IPS-NIHi11 (cell line): ENCODE measurements around the gene CD14.
"Not testable (repeated sequence)": the region's sequence is repeated elsewhere in the genome, so short reads cannot be mapped to it uniquely, and the experiment has no call there.

ENCODE experiments used
- DNase-seq: peaks from one replicate; pipeline ENCODE4 v3.0.0; 2012; ENCODE audit warnings: mixed read lengths, low spot score

CD14 gene

DNA sequence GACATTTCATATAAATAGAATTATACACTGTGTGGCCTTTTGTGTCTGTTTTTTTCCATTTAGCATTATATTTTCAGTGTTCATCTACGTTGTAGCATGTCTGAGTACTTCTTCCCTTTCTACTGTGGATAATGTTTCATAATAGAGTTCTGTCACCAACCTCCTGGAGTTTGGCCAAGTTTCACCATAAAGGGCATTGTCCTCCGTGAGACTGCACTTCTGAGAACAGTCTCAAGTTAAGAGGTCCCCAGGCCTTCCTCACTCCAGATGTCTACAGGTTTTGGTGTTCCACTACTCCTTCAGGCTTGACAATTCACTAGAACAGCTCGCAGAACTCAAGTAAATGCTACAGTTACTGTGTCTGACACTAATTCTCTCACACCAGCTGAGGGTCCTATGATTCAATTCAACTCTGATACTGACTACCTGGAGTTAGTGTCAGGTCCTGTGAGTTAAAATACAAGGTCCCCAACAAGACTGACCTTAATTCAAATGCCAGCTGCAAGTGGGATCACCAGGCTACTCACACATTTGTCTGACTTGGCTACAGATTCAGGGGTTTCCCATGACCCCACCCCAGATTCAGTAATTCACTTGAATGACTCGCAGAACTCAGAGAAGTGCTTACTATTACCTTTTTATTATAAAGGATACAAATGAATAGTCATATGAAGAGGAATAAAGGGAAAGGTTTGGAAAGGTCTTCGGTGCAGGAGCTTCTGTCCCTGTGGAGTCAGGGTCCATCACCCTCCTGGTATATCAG is 37.3 kb downstream of the CD14 start:
- DNase-seq, result no peak

DNA sequence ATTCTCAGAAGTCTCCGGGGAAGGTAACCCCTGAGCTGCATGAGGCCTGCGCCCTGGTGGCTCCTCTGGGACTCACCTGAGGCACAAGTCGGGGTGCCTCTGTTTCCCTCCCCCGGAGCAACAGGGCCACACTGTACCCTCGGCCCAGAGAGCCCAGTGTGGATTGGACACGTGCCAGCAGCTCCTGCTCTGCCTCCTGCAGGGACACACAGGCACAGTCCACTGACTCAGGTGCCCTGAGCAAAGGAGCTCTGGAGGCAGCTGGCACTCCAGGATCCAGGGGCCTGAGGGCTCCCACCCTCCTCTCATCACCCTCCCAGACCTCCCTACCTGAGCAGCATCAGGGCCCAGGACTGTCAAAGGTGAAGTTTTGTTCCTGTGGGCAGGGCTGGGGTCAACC is 38.8 kb downstream of the CD14 start:
- no peak for DNase-seq

DNA sequence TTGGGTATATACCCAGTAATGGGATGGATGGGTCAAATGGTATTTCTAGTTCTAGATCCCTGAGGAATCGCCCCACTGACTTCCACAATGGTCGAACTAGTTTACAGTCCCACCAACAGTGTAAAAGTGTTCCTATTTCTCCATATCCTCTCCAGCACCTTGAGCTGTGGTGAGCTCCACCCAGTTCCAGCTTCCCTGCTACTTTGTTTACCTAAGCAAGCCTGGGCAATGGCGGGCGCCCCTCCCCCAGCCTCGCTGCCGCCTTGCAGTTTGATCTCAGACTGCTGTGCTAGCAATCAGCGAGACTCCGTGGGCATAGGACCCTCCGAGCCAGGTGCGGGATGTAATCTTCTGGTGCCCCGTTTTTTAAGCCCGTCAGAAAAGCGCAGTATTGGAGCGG is 39.9 kb downstream of the CD14 start:
- DNase-seq, result not testable (repeated sequence)

DNA sequence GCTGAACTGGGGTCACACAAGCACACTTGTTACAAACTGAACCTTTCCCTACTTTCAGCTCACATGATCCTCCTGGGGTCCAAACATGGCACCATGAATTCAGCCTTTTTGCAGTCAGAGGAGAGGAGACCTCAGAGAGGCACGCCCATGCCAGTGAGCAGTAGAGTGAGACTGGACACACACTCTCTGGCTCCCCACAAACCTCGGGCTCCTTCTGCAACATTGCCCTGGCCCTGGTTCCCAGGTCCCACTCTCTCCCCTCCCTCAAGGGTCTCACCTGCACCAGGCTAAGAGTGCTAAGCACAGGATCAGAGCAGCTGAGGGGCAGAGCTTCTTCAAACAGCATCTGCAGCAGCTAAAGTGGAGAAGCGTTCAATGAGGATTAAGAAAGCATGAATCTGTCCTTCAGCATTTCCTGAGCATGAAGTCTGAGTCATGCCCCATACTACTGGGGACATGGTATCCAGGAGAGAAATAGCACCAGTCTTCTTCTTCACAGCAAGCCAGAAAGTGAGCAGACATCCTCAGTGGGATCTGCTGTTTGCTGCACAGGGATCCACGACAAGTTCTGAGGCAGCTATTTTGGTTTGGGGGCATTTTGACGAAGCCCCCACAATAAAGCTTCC is 41.1 kb downstream of the CD14 start:
- no peak for DNase-seq

DNA sequence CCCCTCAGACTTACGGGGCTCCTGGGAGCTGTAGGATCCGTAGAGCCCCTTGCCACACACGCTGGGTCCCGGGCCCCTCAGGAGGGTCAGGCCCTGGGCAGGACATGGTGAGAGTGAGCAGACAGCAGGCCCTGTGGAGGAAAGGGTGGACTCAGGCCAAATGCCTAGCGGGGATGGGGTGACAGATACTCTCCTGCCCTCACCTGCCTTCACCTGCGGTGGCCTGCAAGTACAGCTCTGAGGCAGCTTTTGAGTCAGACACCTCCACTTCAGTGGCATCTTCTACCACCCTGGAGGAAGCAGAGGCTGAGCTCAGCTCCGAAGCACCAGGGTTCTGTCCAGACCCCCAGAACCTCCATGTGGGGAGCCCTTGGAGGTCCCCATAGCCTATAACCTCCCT is 42.1 kb downstream of the CD14 start:
- DNase-seq, result no peak

DNA sequence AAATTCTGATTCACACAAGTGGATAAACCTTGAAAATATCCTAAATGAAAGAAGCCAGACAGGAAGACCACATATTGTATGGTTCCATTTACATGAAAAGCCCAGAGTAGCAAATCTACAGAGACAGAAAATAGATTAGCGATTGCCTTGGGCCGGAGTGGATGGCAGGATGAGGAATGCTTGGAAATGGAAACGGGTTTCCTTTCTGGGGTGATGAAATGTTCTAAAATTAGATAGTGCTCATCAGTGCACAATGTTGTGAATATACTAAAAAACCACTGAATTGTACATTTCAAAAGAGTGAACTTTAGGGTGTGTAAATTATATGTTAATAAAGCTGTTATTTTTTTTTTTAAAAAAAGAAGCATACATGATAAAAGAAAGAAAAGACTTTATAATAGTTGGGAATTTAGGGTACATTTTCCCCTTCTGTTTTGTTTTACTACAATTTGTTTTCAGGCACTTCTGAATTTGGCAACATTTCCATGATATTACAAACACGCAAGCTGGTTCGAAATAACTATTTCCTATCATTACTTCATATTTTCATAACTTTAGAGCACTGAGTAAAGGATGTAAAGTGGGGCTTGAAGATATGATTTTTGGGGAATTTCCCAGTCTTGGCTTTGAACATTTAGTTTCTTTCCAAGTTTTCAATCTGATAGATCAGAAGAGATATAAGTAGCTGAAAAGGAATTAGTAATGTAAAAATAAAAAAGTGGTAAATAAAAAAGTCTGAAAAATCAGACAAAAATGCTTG is 44.5 kb downstream of the CD14 start:
- no peak for DNase-seq

DNA sequence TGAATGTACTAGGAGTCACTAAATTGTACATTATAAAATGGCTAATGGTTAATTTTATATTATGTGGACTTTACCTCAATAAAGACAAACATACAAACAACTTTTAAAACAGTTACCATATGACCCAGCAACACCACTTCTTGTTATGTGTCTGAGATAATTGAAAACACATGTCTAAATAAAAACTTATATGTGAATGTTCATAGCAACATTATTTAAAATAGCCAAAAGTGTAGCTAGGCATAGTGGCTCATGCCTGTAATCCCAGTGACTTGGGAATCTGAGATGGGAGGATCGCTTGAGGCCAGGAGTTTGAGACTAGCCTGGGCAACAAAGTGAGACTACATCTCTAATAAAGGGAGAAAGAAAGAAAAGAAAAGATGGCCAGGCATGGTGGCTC is 45.5 kb downstream of the CD14 start:
- no peak for DNase-seq
